H1 (cell line): ENCODE results near the gene CYP26C1. TPM values are rescaled to one million over a fixed set of nuclear protein-coding genes. Genes with fewer than 3 reads are reported as not detected.

Experiments used
- CTCF ChIA-PET: fragments of 300-600 bp; sonication (Branson Sonifier 250); formaldehyde crosslinking; loops from one replicate; lab custom pipeline; 2021; ENCODE audit not compliant: partially characterized antibody; lab: Charles Lee
- POLR2A ChIA-PET: fragments of 300-600 bp; sonication (Branson Sonifier 250); formaldehyde crosslinking; loops from one replicate; lab custom pipeline; 2021; ENCODE audit warnings: inconsistent platforms; ENCODE audit not compliant: partially characterized antibody; lab: Charles Lee
- DNase-seq, 2 experiments: peaks; one replicate each; pipeline versions ENCODE4 v3.0.0 to v3.0.0-alpha.2; 2010 to 2022; ENCODE audit warnings: low spot score in 2 of 2, low read depth in 1 of 2, mixed read lengths in 1 of 2
- FAIRE-seq: peaks from 2 replicates; lab custom pipeline; 2011; peaks lifted over from hg19 to GRCh38; lab: Jason Lieb, UNC
- H2AFZ ChIP-seq: 2 replicates; pipeline ENCODE4 v1.8.1; 2012; ENCODE audit warnings: low read length, inconsistent platforms
- H2AK5ac ChIP-seq: 2 replicates; pipeline ENCODE4 v1.6.1; 2013; ENCODE audit warnings: low read depth, low read length
- H2BK120ac ChIP-seq: replicated peaks from 2 replicates; pipeline ENCODE3; 2013; ENCODE audit warnings: low read depth, low read length, inconsistent platforms
- H2BK12ac ChIP-seq: 2 replicates; pipeline ENCODE4 v1.6.1; 2013; ENCODE audit warnings: low read depth, low read length
- H2BK15ac ChIP-seq: 2 replicates; pipeline ENCODE4 v1.6.1; 2013; ENCODE audit warnings: low read length
- H2BK20ac ChIP-seq: 2 replicates; pipeline ENCODE4 v1.6.1; 2013; ENCODE audit warnings: low read length
- H2BK5ac ChIP-seq: 2 replicates; pipeline ENCODE4 v1.6.1; 2013; ENCODE audit warnings: low read depth, low read length
- H3K14ac ChIP-seq: 2 replicates; pipeline ENCODE4 v1.6.1; 2013; ENCODE audit warnings: inconsistent platforms; ENCODE audit not compliant: insufficient read length
- H3K18ac ChIP-seq: 2 replicates; pipeline ENCODE4 v1.6.1; 2013; ENCODE audit warnings: low read length; ENCODE audit errors: extremely low read depth
- H3K23ac ChIP-seq: 2 replicates; pipeline ENCODE4 v1.6.1; 2013; ENCODE audit warnings: inconsistent platforms; ENCODE audit not compliant: insufficient read length
- H3K23me2 ChIP-seq: 2 replicates; pipeline ENCODE4 v1.6.1; 2013; ENCODE audit warnings: low read depth, low read length
- H3K27ac ChIP-seq: 2 replicates; pipeline ENCODE4 v1.6.1; 2011; ENCODE audit warnings: low read depth, low read length, inconsistent platforms
- H3K27me3 ChIP-seq, 4 experiments: replicated peaks in 1 of 4; 1 replicate in 1 of 4; 2 replicates in 3 of 4; pipeline versions ENCODE4 v1.6.1 to v1.8.1; 2011 to 2013; ENCODE audit warnings: low read length in 3 of 4, mild to moderate bottlenecking in 3 of 4, inconsistent platforms in 2 of 4, mixed read lengths in 2 of 4, moderate library complexity in 1 of 4; ENCODE audit not compliant: control insufficient read depth in 3 of 4, insufficient read depth in 3 of 4; ENCODE audit errors: extremely low read depth in 1 of 4
- H3K36me3 ChIP-seq, 4 experiments: 2 replicates each; pipeline versions ENCODE4 v1.6.1 to v1.8.1; 2011 to 2013; ENCODE audit warnings: mild to moderate bottlenecking in 4 of 4, low read length in 3 of 4, moderate library complexity in 2 of 4, control low read depth in 1 of 4, inconsistent platforms in 1 of 4; ENCODE audit not compliant: insufficient read depth in 4 of 4, control insufficient read depth in 2 of 4
- H3K4ac ChIP-seq: replicated peaks from 2 replicates; pipeline ENCODE3; 2013; ENCODE audit warnings: low read length, low read depth, mixed read lengths, inconsistent platforms; ENCODE audit not compliant: insufficient read length
- H3K4me1 ChIP-seq, 4 experiments: replicated peaks in 1 of 4; 1 replicate in 1 of 4; 2 replicates in 3 of 4; pipeline versions ENCODE4 v1.6.1 to v1.8.1; 2011 to 2013; ENCODE audit warnings: low read length in 3 of 4, inconsistent platforms in 2 of 4, mixed read lengths in 1 of 4; ENCODE audit not compliant: insufficient read depth in 4 of 4, control insufficient read depth in 3 of 4
- H3K4me2 ChIP-seq, 2 experiments: 2 replicates each; pipeline versions ENCODE4 v1.6.1 to v1.8.1; 2011 to 2013; ENCODE audit warnings: low read depth in 2 of 2, low read length in 2 of 2, control low read depth in 1 of 2, inconsistent platforms in 1 of 2, mild to moderate bottlenecking in 1 of 2; ENCODE audit not compliant: insufficient read depth in 1 of 2
- H3K4me3 ChIP-seq, 4 experiments: fragments of 200-600, 300-600 bp in 1 of 4; sonication (generic), shearing (Covaris generic), sonication (Bioruptor Twin) in 1 of 4; 2 replicates each; pipeline versions ENCODE4 v1.5.1 to v1.8.1; 2011 to 2016; ENCODE audit warnings: low read length in 4 of 4, low read depth in 3 of 4, control low read depth in 2 of 4, inconsistent platforms in 2 of 4, mild to moderate bottlenecking in 2 of 4, mixed read lengths in 1 of 4, moderate library complexity in 1 of 4; ENCODE audit not compliant: insufficient read depth in 2 of 4; ENCODE audit errors: extremely low read depth in 1 of 4
- H3K56ac ChIP-seq: replicated peaks from 2 replicates; pipeline ENCODE3; 2013; ENCODE audit warnings: low read depth, mild to moderate bottlenecking, mixed read lengths, low read length, inconsistent platforms; ENCODE audit not compliant: insufficient read length
- H3K79me1 ChIP-seq: 2 replicates; pipeline ENCODE4 v1.6.1; 2013; ENCODE audit warnings: low read depth, low read length, control low read depth
- H3K79me2 ChIP-seq, 2 experiments: 2 replicates each; pipeline versions ENCODE4 v1.6.1 to v1.8.1; 2012 to 2013; ENCODE audit warnings: low read length in 2 of 2, mild to moderate bottlenecking in 2 of 2, inconsistent platforms in 1 of 2; ENCODE audit not compliant: insufficient read depth in 2 of 2, control insufficient read depth in 1 of 2
- H3K9ac ChIP-seq, 4 experiments: replicated peaks in 1 of 4; 1 replicate in 1 of 4; 2 replicates in 3 of 4; pipeline versions ENCODE4 v1.6.1 to v1.8.1; 2011 to 2013; ENCODE audit warnings: low read depth in 3 of 4, low read length in 3 of 4, control low read depth in 2 of 4, mild to moderate bottlenecking in 2 of 4, moderate library complexity in 2 of 4, inconsistent platforms in 1 of 4; ENCODE audit errors: extremely low read depth in 1 of 4
- H3K9me3 ChIP-seq, 2 experiments: 2 replicates each; pipeline versions ENCODE4 v1.6.1 to v1.8.1; 2012 to 2013; ENCODE audit warnings: mild to moderate bottlenecking in 2 of 2, moderate library complexity in 2 of 2, control low read depth in 1 of 2, inconsistent platforms in 1 of 2, low read depth in 1 of 2, low read length in 1 of 2, mixed read lengths in 1 of 2; ENCODE audit not compliant: insufficient read depth in 2 of 2
- H4K20me1 ChIP-seq, 2 experiments: replicated peaks in 1 of 2; 2 replicates each; pipeline versions ENCODE3 to v1.8.1; 2011 to 2013; ENCODE audit warnings: inconsistent platforms in 2 of 2, low read length in 2 of 2, mild to moderate bottlenecking in 1 of 2; ENCODE audit not compliant: insufficient read depth in 2 of 2, control insufficient read depth in 1 of 2
- H4K5ac ChIP-seq: 2 replicates; pipeline ENCODE4 v1.6.1; 2013; ENCODE audit warnings: low read length, low read depth, mixed read lengths, inconsistent platforms; ENCODE audit not compliant: insufficient read length
- H4K8ac ChIP-seq: 2 replicates; pipeline ENCODE4 v1.8.0; 2013; ENCODE audit warnings: mild to moderate bottlenecking, moderate library complexity, low read length, inconsistent platforms; ENCODE audit not compliant: insufficient read depth; ENCODE audit errors: extremely low read depth
- H4K91ac ChIP-seq: replicated peaks from 2 replicates; pipeline ENCODE3; 2013; ENCODE audit warnings: low read length, mixed read lengths, inconsistent platforms; ENCODE audit not compliant: insufficient read length
- GABPA ChIP-seq: IDR thresholded peaks from 2 replicates; pipeline ENCODE4 v1.6.1; 2011; ENCODE audit warnings: mild to moderate bottlenecking, low read length, moderate library complexity, borderline replicate concordance; ENCODE audit not compliant: insufficient read depth
- RXRA ChIP-seq: IDR thresholded peaks from 2 replicates; pipeline ENCODE4 v1.6.1; 2011; ENCODE audit warnings: low read depth, mild to moderate bottlenecking, low read length, moderate library complexity; ENCODE audit not compliant: insufficient read depth
- TAF7 ChIP-seq: optimal IDR thresholded peaks from 2 replicates; pipeline ENCODE3; 2011; ENCODE audit warnings: low read depth, mild to moderate bottlenecking, inconsistent platforms, low read length, moderate library complexity, borderline replicate concordance
- TEAD4 ChIP-seq: IDR thresholded peaks from 2 replicates; pipeline ENCODE4 v1.6.1; 2012; ENCODE audit warnings: low read depth, low read length, inconsistent platforms, mixed read lengths
- WGBS, 2 experiments: shearing (Covaris generic) in 1 of 2; methylation state at CpG; one replicate each; pipeline versions ENCODE4 v1.1.6 to v1.1.7; 2013 to 2015; ENCODE audit warnings: low lambda C conversion rate in 2 of 2, mixed read lengths in 2 of 2, inconsistent platforms in 1 of 2, low coverage in 1 of 2, missing lambda C conversion rate in 1 of 2; ENCODE audit not compliant: insufficient replicate concordance in 2 of 2, insufficient coverage in 1 of 2, insufficient read length in 1 of 2; ENCODE audit errors: extremely low coverage in 1 of 2, missing lambda C conversion rate in 1 of 2; 5-methylcytosine and 5-hydroxymethylcytosine counted together
- polyA plus RNA-seq, 7 experiments: library from polyadenylated mRNA; depleted of rRNA in 3 of 7; stranded (reverse) in 5 of 7; unstranded in 2 of 7; fragments of >200 nt in 5 of 7; fragments of 200-250 nt in 2 of 7; gene quantifications; 1 replicate in 5 of 7; 2 replicates in 1 of 7; 4 replicates in 1 of 7; pipeline versions ENCODE4 v1.2.1 to v1.2.3, GENCODE V29; 2011 to 2013; ENCODE audit warnings: missing spikeins in 2 of 7, mixed read lengths in 2 of 7
- total RNA-seq: library from RNA; stranded (reverse); fragmentation: NEBNext Ultra II Directional; extraction: Animal tissue kit (Norgen Biotek cat#: 25700); gene quantifications from 2 replicates; pipeline ENCODE4 v1.2.1, GENCODE V29; 2021

CYP26C1 gene
- total and polyA plus RNA-seq, 2 of the 8 experiments (the other 6 are each of a cell fraction or from before 2014, with no cell fraction given), result 0.12 to 0.28 TPM

DNA sequence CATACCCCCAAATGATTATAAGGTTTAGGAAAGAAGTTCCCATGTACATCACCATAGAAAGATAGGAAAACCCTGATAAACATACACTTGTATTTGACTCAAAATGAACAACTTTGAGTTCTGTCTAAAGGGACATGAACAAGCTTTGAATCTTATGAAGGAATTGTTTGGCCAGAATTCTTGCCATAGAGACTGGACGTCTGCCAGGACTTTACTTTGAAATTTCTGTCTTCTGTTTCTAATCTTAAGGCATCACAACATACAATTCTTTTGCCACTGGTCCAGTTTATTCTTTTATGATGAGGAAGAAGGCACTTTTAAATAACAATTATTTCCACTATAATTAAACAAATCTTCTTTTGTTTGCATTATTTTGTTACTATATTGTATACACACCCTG lies 26.2 kb upstream of the CYP26C1 start:
- Histone ChIP-seq H3K23ac (no peak overlapping the region), H3K23me2 (no peaks in the 10 kb centered on the region), H3K18ac (no peak overlapping the region), H3K4me3 (no peak overlapping the region), H2BK20ac (no peak overlapping the region), H2AFZ (no peak overlapping the region), H3K79me2 (no peaks in the 10 kb centered on the region), H3K14ac (no peak overlapping the region), H2BK5ac (no peak overlapping the region), H3K9ac (no peak overlapping the region), H4K20me1 (no peaks in the 10 kb centered on the region), H3K27ac (no peak overlapping the region), H3K79me1 (no peaks in the 10 kb centered on the region), H2AK5ac (no peak overlapping the region), H3K36me3 (no peaks in the 10 kb centered on the region), H4K91ac (no peak overlapping the region), H3K4me2 (no peak overlapping the region), H2BK15ac (no peak overlapping the region), H3K27me3 (no peaks in the 10 kb centered on the region), H2BK12ac (no peak overlapping the region), H4K5ac (no peak overlapping the region), H3K56ac (no peak overlapping the region), H3K4ac (no peak overlapping the region), H4K8ac (no peak overlapping the region), H3K4me1 (peaks cover 0 to 8% (median 3%) of the 10 kb centered on the region in 4 experiments; a peak in 4 of 7 replicates), H2BK120ac (no peak overlapping the region), H3K9me3 (no peaks in the 10 kb centered on the region)
- 76% methylated on average over 1 of the region's 1 CpG; no CpG with 5 or more reads in 1 of the 2 experiments for WGBS, 2 experiments
- POLR2A ChIA-PET, result no interaction called here
- CTCF ChIA-PET, result interaction anchor here (0.8 to 2.2 kb wide), 14 partner anchors 8 to 508 kb away, joined by 3 to 8 read pairs (median 3); partner anchors contain the start of genes CYP26C1 and EXOC6
- no peak for FAIRE-seq
- DNase-seq, result no peak
- no peak for TF ChIP-seq RXRA
- no peak for TF ChIP-seq TEAD4
- TF ChIP-seq TAF7, result no peak
- TF ChIP-seq GABPA, result no peak
